GM18520 (cell line): Measurements from ENCODE around the gene HOXB8.

ENCODE experiments used
- ATAC-seq: cut with Tn5 transposase; IDR thresholded peaks from one replicate; pipeline ENCODE4 v1.9.1; 2021; ENCODE audit not compliant: unreplicated experiment

Gene HOXB8

DNA sequence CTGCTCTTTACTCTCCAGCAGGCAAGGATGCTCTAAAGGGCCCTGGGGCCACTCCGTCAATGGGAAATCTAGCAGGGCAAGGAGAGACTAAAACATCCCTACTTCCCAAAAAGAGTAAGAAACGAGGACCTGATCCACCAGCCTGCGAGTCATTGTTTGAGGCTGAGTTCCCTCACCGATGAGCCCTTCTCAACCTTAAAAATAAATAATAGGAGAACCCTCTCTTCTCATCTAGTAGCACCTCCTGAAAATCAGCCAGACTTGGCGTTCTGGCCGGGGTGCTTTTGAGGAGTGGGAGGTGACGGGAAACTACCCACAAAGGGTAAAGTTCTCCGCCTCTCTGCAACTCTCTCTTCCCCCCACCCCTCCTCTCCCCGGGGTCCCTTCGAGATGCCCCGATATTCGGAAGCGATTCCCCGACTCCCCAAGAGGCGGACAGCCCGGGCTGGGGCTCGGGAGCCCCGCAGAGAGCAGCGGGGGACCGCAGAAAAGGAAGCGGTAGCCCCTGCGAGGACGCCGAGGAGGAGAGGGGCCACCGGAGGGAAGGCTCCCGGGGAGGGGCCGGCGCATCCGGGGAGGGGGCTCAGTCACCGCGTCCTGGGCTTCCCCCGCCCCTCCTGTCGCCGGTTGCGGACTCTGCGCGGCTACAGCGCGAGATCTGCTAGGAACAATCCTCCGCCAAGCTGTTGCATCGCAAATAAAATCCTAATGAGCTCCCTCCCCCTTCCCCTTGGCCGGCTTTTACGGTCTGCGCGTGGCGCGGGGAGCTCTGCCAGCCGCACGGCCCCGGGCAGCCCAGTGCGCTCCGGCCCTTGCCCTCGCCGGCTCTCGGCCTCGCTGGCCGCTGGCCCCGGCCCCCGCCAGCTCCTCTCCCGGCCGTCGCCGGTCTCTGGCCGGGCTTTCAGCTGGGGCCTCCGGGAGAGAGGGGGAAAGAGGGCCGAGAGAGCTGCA lies 9.7 kb upstream of the HOXB8 start:
- ATAC-seq, result no peak

DNA sequence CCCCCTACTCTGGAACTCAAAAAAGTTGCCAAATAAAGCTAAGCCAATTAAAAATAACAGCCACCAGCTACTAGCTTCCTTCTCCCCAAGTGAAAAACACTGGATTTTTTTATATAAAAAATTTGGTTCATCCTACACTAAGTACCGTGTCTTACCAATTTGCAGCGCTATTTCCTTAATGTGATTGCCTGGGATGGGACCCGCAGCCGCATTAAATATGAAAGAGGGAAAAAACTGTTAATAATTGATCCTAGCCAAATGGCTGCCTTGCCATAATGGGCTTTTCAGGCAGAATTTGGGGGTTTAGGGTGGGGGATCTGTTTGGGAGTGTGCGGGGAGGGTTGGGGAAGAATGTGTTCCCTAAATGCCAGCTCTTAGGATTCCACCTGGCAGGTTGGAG lies 9.0 kb upstream of the HOXB8 start:
- ATAC-seq, result no peak

DNA sequence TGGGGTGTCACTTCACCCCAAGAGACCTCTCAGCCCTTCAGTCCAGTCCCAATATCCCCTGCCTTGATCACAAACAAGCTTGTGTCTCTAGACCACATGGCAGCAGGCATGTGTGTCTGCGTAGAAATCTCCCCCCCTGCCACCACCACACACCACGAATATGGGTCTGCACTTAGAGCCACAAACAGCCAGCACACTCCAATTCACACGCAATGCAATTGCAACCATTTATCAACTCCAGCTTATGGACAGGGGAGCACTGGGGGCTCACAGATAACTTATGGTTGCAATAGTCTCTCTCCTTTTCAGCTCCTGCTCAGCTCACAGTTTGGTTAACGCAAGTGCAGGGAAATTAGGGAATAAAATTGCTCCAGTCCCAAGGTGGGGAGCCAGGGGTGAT lies 8.5 kb upstream of the HOXB8 start:
- ATAC-seq, result no peak

DNA sequence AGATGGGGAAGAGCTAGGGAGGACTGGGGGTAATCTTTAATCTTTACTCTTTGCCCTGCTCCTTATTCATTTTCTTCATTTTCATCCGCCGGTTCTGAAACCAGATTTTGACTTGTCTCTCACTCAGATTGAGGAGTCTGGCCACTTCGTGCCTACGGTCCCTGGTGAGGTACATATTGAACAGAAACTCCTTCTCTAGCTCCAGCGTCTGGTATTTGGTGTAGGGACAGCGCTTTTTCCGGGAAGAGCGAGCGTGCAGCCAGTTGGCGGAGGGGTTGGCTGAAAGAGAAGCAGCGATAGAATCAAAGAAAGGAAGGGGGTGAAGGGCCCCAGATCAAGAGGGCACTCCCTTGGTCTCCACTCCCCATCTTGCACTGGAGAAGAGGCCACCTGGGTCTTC lies 7.8 kb upstream of the HOXB8 start:
- ATAC-seq, result no peak

DNA sequence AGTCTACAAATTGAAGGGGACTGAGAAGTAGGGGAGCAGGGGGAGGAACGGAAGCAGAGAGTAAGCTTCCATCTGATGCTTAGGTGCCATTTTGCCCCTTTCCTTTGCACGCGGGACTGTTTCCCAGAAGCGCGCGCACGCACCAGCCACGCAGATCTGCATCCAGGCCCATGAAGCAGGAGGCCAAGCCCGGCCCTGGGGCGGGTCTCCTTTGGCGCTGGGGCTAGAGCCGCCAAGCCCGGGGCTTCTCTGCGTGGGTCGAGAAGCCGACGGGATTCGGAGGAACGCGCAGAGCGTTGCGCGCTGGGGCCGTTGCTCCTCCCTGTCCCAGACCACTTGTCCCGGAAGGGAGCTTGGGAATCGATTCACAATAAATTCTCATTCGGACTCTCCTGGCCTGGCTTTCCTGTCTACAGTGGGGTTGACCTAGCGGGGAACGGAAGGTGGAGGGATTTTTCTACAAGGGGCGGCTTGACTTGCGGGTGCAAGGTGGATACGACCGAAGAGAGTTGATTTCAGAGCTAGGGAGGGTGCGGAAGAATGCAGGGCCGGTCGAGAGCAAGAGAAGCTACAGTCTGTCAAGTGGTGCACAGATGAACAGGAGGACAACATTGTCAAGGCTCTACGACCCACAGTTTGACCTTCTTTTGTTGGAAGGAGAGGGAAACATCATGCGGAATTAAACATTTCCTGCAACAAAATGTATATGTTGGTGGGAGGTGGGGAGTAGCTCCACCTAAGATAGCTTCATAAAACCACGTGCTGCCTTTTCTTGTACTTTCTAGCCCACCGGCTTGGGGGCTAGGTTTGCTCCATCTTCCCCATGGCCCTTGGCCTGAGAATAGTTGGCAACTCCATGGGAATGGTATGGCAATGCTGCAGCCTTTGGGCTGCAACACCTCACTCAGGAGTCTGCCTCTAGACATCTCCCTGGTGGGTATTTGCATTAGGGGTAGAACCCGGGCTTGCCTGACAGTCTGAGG lies 6.6 kb upstream of the HOXB8 start:
- ATAC-seq, result no peak

DNA sequence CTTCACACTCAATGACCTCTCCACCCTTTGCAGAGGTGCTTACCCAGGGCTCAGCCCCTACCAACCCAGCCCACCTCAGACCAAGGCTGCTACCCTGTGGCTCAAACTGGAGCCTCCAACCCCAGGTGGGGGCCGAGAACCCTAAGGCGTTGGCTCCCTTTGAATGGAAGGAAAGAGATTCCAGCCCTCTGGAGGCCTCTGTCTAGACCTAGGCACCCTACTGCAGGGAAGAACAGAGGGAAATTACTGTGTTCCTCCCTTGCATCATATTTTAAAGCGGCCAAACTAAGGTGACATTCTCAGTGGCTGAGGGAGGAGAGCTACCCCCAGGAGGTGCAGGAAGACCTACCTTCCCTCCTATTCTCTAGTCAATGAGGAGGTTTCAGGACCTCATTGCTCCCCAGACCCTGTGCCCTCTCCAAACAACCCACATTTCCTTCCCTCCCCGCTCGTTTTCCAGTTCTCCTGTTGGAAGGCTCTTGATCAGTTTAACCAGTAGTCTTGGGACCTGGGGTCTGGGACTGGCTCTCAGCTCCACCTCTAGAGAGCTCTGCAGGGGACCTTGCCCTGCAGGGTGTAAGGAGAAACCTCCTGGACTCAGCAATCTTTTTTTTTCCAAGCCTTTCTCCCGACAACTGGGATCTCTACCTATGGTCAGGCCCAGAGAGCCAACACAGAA lies 5.5 kb upstream of the HOXB8 start:
- ATAC-seq, result no peak

DNA sequence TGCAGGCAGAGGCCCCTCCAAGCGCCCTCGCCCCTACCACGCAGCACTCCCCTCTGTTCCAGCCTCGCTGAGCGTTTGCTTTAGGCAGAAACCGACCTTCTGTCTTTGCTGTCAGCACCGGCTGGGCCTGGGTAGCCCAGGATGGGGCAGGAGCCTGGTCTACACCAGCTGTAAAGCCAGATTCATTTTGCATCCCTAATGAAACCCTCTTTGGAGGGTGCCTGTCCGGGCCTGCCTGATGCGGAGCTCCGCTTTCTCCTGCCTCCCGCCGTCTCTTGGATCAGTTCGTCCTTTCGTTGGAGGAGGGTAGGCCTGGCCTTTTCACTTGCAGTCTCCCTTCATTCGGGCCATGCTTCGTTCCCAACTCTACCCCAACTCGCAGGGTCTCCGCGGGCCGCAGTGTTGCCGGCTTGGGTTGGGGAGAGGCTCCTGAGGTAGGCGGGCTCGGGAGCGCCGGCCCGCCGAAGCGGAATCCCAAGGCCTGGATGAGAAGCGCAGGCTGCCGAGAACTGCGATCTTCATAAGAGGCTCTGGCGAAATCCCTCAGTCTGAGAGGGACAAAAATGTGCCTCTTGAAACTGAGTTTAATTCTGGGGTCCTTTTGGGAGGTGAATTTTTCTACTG lies 4.8 kb upstream of the HOXB8 start:
- no peak for ATAC-seq

DNA sequence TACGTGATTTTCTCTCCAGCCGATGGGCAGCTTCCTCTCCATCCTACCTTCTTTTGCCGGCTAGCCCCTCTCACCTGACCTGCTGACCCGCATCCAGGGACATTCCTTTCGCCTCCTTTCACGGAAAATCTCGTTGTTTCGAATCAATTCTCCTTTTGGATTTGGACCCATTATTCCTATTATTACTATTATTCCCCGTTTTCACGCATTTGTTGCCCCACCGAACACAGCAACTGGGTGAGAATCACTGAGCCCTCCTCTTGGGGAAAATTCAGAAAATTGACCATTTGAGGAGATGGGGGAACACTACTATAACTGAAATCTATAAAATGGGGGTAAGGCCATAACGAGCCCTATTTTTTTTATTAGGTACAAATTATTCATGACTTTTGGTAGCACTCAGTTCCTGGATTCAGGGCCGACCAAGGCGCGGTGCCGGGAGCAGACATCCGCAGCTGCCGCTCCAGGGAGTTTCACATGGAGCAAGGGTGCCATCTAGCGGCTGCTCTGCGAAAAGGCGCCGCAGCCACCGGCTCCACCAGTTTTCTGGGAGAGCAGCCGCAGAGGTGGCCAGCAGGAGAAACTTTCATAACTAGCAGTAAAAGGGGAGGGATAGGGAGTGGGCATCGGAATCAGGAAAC lies 3.3 kb upstream of the HOXB8 start:
- peak; percentile 42 for ATAC-seq

DNA sequence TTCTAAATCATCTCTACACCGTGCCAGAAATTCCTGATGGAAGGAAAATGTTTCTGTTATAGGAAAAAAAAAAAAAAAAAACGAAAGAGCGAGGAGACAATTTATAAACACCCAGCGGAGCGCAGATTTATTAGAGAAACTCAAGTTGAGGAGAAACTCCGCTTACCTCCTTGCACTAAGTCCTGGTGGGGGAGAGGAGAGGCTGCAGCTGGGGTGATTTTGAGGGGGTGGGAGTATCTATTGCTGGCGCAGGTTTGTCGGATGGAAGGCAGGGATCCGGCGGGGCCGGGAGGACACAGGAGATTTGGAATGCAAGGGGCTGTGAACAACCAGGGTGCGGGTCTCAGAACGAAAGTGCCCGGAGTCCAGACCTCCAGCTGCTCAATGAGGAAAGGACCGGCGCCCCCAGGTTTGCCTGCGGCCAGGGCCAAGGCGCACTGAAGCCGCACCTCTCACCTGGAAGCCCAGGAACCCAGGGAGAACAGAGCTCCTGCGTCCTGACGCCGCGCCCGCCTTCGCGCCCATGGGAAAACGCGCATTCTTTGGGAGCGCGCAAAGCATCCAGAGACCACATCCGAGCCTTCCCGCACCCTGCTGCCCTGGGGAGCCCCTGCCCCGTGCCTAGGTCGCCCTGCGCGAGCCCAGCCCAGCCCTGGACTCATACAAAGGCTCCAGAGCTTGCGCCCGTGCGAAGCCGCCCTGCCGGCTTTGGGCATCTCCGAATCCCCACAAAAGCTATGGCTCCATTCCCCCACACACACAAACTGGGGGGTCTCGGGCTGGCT lies 2.6 kb upstream of the HOXB8 start:
- no peak for ATAC-seq

DNA sequence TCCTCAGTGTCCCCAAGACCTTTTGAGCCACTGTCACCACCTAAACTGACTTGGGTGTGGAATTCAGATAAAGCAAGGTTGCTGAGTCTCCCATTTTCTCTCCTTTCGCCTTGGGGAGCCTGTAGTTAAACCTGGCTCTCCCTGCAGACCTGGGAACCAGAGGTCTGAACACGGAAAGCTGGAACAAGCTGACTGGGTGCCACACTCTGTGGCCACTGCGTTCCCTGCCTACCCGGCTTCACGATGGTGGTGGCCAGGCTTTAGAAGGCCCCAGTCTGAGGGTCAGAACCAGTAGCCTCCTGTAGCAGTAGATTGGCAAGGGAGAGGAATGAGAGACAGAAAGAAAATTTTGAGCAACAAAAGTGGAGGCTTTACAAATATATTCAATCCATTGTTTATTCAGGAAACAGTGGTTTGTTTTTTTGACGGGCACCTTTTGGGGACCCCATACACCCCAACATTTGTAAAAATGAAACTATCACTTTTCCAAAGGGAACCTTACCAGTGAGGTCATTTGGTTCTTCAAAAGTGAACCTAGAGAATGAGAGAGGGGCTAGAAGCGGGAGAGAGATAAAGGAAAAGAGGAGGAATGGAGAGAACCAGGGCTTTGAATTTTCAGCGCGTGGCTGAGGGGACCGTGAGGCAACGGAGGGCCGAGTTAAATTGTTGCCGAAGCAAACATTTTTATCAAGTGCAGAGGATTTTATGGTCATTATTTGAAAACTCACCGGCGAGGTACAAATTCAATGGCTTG lies 1.8 kb upstream of the HOXB8 start:
- ATAC-seq, result no peak

DNA sequence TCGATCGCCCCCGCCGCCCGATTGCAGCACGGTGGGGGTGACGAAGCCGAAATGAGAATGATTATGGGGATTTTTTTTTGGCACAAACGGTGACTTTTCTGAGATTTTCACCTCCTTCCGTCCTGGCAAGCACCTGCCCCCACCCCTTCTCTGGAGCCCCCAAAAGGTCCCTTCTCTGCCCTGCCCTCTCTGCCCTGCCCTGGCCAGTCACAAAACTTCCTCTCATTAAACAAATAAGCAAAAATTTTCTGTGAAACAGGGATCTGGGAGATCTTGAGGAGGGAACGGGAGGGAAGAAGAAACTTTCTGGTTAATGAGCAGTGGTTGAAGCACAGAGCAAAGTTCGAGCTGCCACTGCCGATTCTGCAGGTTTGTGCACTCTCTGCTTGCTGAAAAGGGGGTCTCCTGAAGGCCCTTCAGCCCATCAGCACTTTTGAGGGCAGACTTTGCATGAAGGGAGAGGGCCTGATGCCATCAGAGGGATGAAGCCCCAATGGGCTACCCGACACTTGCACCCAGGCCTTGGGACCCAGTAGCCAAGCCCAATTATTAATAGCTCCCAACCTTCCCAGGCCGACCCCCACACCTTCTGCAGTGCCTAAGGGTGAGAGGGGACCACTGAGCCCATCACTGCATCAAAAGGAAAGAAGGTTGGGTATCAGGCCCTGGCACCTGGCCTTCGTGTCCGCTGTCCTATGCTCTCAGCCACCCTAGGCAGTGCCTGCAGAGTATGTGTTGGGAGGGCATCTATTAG lies 1.0 kb upstream of the HOXB8 start:
- ATAC-seq, result no peak

DNA sequence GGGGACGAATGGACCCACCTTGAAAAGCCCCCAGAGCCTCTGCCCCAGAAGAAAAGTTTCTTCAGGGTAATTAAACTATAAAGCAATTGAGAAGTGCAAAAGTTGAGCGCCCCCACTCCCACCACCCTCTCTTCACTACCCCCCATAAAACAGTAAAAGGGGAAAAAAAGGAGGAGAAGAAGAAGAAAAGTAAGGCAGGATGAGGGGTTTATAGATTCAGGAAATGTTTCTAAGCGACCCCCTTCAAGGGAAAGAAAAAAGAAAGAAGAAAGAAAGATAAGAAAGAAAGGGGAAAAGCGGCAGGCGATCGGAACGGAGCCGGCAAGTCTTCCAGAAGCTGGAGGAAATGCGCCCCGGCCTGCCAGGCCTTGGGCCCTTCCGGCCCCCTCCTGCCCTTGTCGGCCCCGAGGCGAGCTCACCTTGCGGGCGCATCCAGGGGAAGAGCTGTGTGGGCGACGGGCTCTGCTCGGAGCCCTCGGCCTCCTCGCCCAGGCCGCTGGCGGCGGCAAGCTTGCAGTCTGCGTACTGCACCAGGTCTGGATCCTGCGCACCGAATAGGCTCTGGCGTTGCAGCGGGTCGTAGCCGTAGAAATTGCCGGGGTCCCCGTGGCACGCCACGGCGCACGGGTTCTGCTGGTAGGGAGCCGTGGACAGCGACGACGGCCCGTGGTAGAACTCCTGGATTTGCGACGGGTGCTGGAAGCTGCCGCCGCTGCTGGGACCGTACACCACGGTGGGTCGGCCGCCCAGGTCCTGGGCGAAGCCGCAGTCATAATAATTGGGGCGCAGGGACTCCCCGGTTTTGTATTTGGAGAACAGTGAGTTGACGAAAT lies 1.0 kb downstream of the HOXB8 start:
- ATAC-seq, result no peak

DNA sequence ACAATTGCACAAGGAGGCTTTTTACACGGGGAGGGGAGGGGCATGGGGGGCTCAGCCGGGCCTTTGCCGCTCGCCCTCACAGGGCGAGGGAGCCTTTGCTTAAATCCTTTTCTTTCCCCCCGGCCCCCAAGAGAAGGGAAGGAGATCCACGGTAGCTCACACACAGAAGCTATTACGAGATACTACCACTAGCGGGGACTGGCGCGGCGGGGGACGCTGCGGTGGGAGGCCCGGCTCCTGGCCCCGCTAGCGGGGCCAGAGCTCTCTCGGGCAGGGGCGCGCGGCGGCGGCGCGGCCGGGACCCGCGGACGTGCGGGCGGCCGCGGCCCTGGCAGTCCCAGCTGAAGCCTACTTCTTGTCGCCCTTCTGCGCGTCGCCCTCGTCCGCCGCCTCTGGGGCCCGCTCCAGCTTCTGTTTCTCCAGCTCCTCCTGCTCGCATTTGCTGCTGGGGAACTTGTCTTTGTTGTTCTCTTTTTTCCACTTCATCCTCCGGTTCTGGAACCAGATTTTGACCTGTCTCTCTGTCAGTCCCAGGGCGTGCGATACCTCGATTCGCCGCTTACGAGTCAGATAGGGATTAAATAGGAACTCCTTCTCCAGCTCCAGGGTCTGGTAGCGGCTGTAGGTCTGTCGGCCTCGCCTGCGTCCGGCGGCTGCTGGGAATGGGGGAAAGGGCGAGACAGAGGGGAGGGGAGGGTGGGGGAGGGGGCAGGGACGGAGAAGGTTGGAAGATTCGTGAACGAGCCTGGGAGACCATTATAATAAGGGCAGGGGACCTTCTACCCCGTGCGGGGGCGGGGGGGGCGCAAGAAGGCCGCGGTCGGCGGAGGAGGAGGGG lies 2.0 kb downstream of the HOXB8 start:
- no peak for ATAC-seq

DNA sequence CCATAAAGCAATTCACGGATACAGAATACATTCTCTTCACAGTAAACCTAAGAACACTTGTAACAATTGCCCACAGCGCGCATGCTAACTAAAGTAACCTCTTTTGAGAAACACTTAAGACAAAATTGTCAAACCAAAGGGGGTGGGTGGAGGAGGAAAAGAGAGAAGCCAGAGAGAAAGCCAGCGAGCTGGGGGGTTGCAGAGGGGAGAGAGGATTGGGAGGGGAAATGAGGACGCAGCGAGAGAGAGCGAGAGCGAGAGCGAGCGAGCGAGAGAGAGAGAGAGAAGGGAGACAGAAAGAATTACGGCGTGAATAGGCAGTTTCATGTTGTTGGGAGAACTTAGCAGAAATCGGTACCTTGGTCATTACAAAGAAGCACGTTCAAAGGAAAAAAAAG lies 2.6 kb downstream of the HOXB8 start:
- ATAC-seq, result no peak

DNA sequence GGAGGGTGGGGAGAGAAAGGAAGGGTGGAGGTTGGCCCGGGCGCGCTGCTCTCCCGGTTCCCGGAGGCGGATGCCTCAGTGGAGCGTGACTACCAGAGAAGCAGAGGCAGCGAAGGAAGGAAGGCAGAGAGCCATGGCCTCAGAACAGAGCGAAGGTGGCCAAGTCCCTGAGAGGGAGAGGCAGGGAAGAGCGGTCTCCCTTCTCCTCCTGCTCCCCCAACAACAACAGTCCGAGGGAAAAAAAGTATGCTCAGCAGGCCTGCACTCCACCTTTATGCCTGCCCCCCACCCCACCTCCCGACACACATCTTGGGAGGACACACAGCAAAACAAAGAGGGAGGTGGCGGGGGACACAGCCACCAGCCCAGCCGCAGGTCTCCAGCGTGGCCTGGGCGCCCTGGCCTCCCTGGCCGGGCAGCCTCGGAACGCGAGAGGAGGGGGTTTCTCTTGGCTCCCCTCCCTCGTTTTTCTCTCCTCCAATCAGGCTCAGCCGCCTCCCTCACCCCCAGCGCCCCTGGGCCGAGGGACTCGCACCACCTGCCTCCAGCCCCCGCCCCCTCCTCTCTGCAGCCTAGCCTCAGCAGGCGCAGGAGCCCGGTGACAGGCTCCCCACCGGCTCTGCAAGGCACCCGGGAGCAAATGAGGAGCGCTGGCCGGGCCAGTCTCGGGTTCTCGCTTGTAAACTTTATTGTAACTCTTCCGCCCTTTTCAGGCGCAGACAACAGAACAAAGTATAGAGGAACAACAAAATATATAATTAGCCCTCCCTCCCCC lies 3.2 kb downstream of the HOXB8 start:
- ATAC-seq, result no peak

DNA sequence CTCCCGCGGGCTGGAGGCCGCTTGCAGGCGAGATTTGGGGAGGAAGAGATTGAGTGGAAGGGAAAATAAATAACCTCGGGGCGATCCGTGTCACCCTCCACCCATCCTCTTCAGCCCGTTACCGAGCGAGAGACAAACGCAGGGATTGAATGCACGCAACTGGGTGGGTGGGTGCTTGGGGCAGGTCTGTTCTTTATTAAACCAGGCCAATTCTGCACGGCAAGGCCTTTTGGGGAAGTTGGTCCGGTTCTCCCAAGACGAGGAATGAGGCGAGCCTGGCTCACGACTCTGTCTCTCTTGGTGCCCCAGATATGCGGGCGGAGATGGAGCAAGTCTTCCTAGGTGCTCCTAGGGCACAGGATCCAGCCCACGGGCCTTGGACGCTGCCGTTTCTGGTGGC lies 3.9 kb downstream of the HOXB8 start:
- no peak for ATAC-seq
